GM19240 (cell line): Measurements from ENCODE around the gene C9orf50.
A peak's percentile ranks its signal among the peaks of the same experiment; 100 is the strongest.

Experiments used
- DNase-seq: peaks from one replicate; pipeline ENCODE4 v3.0.0; 2011; ENCODE audit warnings: low spot score; ENCODE audit not compliant: insufficient read length

The C9orf50 gene

DNA sequence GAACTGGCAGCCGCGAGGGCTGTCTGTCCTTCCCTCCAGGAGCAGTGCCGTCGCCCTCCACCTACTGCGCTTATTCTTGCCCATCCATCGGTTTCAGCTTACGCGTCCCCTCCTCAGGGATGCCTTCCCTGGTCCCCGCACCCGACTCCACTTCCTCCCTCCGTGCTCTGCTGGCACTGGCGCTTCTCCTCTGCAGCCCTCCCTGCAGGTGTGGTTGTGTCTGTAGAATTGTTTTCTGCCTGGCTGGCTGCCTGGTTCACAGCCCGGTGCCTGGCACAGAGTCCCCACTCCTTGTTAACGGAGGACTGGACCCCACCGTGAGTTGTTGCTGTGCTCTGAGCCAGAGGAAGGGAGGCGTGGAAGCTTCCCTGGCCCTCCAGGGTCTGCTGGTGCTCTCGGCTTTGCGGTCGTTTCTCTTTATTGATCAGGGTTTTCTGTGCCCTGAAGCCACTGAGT is 10.8 kb upstream of the C9orf50 start:
- no peak for DNase-seq

DNA sequence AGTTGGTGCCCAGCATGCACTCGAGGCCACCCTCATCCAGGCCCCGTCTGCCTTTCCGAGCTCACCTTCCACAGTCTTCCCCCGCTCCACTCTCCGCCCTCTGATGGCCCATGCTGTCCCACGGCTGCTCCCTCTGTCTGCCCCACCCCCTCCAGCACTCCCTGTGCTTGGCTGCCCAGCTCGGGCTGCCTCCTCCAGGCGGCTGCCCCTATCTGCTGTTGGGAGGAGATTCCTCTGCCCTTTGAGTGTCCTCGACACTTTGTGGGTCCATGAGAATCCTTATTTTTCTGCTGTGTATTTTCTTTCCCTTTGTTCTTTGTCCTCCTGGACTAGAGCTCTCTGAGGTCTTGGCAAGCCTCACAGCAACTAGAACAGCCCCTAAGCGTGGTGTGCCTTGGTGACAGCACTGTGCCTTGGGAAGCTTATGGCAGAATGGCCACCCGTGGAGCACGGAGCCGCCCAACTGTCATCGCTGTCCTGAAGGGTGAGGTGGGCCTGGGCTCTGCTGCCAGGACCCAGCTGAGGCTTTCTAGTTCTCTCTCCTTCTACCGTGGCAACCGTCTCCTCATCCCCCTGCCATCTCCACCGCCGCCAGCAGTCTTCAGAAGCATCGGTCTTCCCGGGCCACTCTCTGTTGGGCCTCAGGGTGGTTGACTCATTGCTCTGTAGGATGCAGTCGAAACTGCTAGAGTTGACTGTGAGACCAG is 10.2 kb upstream of the C9orf50 start:
- no peak for DNase-seq

DNA sequence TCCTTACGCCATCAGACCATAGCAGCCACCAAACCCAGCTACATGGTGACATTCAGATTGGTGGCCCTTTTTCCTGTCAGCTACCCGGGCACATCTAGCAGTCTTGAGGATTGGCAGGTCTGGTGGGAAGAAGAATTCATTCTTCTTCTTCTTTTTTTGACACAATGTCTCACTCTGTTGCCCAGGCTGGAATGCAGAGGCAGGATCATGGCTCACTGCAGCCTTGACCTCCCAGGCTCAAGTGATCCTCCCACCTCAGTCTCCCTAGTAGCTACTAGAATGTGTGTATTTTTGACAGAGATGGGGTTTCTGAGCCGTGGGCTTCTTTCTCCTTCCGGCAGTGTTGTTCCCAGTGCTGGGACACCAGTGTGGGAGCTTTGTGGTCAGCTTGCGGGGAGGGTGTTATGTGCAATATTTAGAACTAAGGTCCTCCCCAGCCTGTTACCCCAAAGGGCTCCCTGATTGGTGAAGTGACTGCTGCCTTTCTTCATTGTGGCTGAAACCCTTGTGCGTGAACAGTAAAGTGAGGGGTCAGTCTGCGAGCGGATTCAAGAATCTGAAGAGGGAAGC is 8.4 kb upstream of the C9orf50 start:
- no peak for DNase-seq

DNA sequence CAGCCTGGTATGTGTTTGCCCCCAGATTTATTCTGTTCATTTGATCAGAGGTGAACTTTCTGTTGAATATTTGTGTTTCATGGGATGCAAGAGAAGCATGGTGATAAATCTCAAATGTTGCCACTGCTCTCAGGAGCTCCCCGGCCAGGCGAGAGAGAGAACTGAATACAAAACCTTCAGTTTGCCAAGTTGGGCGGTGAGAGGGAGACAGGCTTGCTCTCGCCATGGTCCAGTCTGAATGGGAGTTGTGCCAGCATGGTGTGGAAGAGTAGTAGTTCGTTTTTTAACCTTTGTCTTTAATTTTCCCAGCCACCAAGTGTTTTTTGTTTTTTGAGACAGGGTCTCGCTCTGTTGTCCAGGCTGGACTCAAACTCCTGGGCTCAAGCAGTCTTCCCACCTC is 7.8 kb upstream of the C9orf50 start:
- DNase-seq: no peak

DNA sequence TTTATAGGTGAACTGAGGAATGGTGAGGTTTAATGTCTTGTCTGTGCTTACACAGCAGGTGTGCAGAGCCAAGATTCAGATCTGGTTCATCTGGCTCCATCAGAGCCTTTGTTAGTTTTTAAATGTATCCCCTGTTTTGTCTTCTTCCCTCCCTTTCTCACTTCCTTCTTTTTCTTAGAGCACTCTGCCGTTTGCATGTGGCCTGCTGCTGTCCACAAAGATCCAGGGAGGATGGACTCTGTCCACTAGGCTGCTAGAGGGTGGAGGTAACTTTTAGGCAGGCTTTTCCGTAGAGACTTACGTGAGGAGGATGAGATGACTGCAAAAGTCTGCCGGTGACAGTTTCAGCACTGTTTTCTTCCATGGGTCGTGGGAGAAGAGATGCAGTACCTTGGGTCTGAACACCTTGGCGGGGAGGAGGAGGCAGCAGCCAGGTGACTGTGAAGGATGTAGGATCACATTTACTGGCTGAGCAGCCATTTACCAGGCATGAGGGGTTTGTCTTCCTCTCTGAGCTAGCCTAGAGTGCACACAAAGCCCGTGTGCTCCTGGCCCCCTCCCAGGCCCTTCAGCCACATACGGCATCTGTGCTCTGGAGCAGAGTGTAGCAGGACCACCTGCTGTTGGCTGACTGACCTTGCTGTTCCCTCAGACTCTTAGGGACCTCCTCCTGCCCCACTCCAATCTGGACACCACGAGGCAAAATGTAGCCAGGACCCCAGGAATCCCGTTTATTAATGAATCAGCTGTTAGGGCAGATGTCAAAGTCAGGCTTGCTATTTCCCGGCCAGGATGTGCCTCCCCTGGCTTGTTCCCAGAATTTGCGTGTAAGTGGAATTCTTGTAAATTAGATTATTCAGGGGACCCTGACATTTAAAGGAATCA is 6.9 kb upstream of the C9orf50 start:
- DNase-seq: no peak

DNA sequence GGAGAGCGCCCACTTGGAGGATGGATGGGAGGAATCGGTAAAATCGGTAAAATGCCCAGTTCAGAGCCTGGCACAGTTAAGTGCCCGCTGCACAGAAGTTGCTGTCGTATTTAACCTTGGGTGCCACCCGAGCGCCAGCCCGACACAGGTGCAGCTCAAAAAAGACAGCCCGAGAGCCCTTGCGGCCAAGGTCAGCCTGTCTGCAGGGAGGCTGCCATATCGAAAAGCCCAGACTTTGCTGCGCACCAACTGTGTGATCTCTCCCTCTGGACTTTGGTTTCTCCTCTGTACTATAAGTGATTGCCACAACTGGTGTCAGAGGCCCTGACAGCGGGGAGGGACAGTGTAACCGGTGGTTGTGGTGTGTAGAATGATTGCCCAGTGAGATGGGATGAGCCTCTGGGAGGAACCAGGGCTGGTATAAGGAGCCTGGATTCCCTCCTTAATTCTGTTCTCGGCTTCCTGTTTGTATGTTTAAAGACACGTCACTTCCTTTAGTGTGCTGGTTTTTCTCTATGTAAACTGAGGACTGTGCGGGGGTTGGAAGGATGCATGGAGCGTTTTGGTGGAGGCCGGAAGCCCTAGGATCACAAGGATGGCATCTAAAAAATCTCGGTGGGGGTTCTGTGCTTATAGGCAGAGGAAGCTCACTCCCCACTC is 5.9 kb upstream of the C9orf50 start:
- DNase-seq: no peak

DNA sequence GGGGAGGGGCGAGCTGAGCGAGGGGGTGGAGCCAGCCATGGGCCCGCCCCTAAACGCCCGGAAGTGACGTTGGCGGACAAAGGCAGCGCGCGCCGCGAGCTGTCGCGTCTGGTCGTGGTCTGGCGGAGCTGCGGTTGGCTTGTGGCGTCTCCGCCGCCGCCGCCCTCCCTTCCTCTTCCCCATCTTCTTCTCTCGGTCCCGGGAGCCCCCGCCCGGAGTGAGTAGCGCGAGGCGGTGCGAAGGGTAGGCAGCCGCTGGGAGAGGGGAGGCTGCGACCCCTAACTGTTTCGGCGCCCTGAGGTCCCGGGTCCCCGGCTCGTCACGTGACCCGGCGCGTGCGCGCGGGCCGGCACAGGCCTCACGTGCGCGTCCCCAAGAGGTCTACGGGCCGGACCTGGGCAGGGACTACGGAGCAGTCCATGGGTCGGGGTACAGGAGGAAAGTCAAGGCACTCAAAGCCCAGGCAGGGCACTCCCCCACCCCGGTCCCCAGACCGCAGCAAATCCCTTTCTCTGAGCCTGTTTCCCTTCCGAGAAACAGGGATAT is 5.3 kb upstream of the C9orf50 start, which contains the start of gene NTMT1:
Gene NTMT1, plus strand, starts transcription at position 85 of the 546 bp plus-strand sequence. CDS start 6,541 bp downstream, outside the sequence.
- DNase-seq: peak; percentile 95

DNA sequence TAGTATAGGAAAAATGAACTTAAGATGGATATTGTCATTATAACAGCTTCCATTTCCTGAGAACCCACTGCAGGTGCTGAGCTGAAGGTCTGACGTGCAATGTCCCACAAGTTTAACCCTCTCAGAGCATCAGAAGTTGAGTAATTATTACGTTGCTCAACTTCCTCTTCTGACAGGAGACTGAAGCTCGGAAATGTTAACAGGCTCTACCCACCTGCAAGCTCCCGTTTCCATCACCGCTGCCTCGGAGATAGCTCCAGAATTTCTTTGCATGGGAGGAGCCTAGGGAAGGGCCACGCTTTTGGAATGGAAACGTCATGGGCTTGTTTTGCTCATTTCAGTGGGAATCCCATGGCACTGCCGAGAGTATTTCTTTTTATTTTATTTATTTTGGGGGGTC is 4.0 kb upstream of the C9orf50 start:
- no peak for DNase-seq

DNA sequence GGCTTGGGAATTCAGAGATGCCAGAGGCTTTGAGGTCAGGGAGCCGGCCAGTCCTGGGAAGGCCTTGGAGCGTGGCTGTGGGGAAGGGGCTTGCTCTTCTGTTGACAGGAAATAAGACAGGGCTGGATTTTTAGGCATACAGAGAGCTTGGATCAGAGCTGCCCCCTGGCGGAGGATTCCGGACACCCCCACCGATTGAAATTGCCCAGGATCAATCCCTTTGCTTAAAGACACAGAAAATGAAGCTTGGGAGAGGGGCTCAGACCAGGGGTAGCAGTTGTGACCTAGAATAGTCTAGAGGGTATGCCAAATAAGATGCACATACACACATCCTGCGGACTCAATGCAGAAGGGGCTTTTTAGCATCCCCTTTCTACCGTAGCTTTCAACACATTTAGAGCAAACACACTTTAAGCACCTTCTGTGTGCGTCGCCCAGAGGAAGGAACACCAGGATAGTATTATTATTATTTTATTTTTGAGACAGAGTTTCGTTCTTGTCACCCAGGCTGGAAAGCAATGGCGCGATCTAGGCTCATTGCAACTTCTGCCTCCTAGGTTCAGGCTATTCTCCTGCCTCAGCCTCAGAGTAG is 3.4 kb upstream of the C9orf50 start:
- peak; percentile 63 for DNase-seq

DNA sequence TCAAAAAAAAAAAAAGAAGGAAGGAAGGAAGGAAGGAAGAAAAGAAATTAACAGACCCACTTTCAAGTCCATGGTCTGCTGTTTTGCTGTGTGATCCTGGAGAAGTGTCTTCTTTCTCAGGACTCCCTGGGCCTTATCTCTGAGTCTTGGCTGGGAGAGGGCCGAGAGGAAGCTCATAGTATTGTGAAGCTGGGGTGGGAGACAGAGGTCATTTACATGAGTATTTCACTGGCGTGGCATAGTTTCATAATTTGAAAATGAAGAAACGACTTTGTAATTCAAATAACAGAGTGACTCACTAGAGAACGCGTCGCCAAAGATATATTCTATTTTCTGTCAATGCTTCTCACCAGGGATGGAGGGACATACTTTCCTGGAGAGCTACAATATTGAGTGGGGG is 2.4 kb upstream of the C9orf50 start:
- no peak for DNase-seq

DNA sequence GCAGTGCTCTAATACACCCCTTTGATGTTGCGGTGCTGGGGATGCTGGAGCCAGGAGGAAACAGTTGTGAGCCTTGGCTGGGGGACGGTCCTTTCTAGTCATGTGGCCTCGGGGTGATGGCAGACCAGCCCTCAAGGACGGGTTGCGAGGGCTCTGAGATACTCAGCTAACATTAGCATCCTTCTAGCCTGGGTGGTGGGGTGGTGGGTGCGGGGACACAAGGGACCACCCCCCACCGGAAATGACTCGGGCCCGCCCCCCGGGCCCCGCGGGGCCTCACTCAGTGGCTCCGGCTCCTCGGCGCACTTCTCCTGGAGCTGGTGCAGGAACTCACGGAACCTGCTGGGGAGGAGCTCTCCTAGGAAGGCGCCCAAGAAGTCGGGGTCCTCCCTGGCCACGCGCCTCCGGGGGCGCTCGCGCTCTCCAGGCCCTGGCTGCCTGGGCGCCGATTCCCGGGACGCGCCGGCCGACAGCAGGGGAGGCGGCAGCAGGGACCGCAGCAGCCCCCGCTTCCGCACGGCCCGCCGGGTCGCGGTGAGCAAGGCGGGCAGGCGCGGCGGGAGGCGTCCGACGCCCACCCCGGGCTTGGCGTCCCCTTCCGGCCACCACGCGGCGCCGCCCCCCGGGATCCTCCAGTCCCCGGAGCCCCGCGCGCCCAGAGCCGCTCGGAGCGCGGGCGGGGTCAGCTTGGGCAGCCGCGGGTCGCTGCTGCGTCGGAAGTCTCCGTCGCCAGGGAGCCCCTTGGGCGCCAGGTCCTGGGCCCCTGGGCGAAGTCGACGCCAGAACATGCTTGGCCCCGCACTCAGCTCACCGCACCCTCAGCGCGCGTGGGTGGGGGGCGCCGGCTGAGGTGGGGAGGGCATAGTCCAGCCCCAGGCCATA is 873 bp downstream of the C9orf50 start:
- no peak for DNase-seq

DNA sequence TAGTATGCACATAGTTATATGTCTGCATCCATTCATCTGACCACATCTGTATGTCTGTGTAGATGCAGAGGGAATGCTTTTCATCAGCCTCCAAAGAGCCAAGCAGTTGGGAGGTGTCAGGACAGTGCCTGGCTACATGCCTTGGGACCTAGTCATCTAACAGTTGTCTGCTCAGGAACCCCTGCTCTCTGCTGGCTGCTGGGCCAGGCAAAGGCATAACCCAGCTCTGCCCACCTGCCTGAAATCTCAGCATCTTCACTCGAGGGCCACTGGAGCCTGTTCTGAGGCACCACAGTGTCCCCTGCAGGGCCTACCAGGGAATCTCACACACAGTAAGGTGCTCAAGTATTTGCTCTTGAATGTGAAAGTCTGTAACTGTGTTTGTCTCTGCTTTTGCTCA is 3.7 kb downstream of the C9orf50 start:
- DNase-seq: no peak

DNA sequence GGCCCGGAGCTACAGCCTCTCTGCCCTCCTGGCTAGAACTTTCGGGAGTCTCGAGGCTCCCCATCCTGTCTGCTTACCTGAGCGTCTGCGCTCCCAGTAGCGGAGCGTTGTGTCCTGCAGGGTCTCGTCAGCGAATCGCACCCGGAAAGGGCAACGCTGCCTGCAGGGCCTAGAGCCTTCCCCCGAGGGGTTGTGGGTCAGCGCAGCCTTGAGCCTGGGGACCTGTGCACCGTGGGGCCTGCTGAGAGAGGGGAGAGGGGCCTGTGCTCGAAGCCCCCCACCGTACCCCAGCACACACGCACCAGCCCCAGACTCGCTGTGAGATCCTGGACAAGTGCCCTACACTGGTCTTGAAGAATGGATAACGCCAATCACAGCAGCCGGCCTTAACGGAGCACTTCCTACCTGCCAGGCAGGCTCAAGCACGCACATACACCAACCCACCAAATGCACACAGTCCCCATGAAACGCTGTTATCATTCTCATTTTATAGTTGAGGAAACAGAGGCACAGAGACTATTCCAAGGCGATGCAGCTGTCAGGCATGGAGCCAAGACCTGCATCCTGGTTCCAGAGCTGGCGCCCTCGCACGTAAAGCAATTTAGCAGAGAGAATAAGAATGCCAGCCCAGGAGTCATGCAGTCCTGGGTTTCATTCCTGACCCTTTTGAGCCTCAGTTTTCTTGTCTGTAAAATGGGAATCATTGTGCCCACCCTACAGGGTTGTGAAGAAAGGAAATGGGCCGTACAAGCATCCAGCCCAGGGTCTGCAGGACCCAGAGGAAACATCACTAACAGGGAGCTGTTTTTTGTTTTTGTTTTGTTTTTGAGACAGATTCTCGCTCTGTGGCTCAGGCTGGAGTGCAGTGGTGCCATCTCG is 5.3 kb downstream of the C9orf50 start:
- DNase-seq: no peak

DNA sequence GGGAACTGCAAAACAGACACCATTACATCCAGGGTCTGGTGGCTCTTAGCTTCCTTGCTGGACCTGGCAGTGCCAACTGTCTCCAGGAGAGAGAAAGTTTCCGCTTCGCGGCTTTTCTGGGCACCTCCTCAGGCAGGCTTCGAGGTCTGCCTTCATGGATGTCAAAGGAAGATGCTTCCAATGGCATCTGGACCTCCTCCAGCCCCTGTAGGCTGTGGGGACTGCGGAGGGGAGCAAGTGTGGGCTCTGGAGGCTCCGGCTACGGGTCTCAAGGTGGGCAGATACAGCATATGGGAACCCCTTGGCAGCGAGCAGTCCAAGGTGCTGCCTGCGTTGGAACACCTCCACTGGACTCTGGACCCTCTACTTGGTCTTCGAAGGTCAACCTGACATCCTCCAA is 6.0 kb downstream of the C9orf50 start:
- no peak for DNase-seq

DNA sequence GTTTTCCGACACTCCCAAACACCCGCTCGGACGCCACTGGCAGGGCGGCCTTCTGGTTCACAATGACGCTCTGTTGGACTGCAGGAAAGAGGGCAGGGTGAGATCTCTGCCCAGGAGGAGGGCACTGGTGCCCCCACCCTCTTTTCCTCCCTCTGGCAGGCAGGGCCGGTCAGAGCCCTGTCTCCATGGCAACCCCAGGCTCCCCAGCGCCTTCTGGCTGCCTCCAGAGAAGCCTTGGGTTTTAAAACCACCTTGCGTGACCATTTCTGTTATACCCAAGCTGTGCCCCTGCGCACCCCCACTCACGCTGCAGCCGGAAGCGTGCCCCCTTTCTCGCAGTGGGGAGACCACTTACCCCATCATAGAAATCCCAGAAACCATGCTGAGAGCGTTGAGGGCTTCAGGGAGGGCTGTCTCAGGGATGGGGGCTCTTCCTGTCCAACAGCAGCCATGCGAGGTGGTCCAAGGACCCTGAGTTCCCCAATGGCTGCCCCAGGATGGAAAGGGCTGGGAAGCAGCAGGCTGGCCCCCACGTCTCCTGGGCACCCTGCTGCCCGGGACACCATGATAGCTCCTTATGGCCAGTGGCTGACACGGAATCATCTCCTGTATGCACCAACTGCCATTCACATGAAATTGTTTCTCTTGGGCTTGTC is 7.3 kb downstream of the C9orf50 start:
- no peak for DNase-seq

DNA sequence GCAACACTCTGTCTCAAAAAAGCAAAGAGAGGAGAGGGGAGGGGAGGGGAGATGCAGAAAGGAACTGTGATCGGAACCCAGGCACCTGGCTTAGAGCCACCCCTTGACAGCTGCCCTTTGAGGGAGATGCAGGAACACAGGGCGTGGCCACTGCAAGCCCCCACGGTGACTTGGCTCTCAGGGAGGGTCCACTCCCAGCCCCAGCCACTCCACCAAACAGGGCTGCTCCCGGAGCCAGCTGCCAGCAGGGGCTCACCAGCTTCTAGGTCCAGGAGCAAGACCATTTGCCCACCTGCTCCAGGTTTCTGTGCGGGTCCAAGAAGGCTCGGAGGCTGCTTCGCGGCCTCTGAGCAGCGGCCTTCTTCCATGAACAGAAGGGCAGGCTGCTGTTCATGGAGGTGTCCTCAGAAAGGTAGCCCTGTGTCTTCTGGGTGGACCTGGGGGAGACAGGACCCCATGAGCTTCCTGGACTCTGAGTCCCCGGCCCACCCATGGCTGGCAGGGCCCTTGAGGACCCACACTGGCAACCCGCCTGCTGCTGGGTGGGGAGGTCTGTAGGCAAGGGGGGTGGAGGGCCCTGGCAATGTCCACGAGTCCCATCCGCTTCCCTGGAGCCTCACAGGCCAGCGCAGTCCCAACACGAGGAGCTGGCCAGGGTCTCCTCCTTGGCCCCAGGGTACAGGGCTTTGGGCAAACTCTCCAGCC is 7.9 kb downstream of the C9orf50 start:
- DNase-seq: no peak

DNA sequence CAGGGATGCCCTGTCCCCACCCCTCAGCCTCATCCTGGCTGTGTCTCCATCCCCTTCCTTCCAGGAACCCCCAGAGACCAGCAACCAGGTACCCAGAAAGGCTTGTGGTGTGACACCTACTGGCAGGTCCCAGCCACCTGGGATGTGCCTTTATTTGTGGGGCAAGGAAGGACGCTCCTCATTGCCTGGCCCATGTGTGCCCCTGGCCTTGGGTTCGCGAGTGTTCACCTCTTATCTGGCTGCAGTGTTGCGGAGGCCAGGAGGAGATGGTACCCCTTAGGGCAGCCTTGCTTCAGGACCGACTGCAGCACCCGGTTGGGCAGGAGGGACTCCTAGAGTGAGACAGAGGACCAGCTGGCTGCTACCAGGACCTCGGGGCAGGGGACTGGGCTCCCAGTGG is 8.8 kb downstream of the C9orf50 start:
- no peak for DNase-seq

DNA sequence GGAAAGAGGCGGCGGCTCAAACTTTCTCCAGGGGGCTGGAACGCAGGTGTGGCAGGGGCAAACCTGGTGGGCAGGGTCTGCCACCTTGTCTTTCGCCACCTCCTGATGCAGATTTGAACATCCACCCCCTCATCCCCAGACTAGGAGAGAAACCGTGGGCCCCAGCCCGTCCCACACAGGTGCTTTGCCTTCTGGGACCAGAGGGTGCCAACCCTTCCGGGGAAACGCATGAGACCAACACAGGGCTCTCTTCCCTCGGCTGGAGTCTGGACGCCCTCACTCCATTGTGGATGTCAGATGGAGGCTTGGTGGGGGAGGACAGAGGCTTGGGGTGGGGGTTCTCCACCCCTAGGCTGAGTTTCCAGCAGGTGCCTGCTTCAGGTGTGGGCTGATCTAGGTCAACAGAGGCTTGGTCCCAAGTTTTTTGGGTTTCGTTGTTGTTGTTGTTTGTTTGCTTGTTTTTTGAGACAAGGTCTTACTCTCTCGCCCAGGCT is 9.5 kb downstream of the C9orf50 start:
- DNase-seq: no peak
